22Rv1 (cell line): ENCODE measurements around the gene SYNGR3.

ENCODE experiments used
- CTCF ChIP-seq: fragments of 450-650 bp; IDR thresholded peaks from 2 replicates; pipeline ENCODE4 v1.5.1; 2017; ENCODE audit warnings: mild to moderate bottlenecking
- ZFX ChIP-seq: fragments of 450-650 bp; IDR thresholded peaks from 2 replicates; pipeline ENCODE4 v1.6.1; 2017; ENCODE audit warnings: antibody characterized with exemption, borderline replicate concordance

- TF ChIP-seq CTCF = no peak
- no peak for TF ChIP-seq ZFX
Observed at GRCh38 chr16:1942047-1942809, 47.5 kb upstream of the SYNGR3 start.
